HT-29 (cell line): ENCODE data around the gene ZSWIM8. TPM values are rescaled to one million over a fixed set of nuclear protein-coding genes. Genes with fewer than 3 reads are reported as not detected.
"Not testable (repeated sequence)": the region's sequence is repeated elsewhere in the genome, so short reads cannot be mapped to it uniquely, and the experiment has no call there.

ENCODE experiments used
- DNase-seq: peaks from one replicate; pipeline ENCODE4 v3.0.0-alpha.2; 2015; ENCODE audit warnings: low spot score
- total RNA-seq: library from RNA; depleted of rRNA; stranded (reverse); fragments of >200 nt; shearing (Covaris generic); gene quantifications from 2 replicates; pipeline ENCODE4 v1.2.3, GENCODE V29; 2014

The ZSWIM8 gene
- total RNA-seq, 1 experiment from 2014 or later: 32.9 TPM

DNA sequence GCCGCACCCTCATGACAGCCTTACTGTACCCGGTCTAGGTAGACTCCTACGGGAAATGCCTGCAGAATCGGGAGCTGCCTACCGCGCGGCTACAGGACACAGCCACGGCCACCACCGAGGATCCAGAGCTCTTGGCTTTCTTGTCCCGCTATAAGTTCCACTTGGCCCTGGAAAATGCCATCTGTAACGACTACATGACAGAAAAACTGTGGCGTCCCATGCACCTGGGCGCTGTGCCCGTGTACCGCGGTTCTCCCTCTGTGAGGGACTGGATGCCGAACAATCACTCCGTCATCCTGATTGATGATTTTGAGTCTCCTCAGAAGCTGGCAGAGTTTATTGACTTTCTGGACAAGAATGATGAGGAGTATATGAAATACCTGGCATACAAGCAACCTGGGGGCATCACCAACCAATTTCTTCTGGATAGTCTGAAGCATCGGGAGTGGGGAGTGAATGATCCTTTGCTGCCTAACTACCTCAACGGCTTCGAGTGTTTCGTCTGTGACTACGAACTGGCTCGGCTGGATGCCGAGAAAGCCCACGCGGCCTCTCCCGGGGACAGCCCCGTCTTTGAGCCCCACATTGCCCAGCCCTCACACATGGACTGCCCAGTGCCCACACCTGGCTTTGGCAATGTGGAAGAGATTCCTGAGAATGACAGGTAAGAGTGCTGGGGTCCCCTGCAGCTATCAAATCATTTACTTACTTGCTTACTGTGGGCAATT lies 12.1 kb upstream of the ZSWIM8 start:
- DNase-seq: no peak

DNA sequence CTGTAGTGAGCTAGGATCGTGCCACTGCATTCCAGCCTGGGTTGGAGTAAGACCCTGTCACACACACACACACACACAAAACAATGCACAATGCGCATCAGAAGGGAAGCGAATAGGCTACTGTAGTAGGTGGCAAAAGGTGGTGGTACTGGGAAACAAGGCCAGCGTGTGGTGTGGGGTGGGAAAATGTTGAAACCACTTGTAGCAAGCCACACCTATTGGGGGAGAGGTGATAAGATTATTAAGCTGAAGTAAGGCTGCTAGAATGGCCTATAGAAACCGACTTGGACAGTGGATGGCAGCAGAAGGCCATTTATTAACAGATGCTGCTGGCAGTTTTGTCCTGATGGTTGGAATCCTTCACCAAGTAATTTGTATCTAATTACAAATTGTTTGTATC lies 10.8 kb upstream of the ZSWIM8 start:
- peak; percentile 67 for DNase-seq

DNA sequence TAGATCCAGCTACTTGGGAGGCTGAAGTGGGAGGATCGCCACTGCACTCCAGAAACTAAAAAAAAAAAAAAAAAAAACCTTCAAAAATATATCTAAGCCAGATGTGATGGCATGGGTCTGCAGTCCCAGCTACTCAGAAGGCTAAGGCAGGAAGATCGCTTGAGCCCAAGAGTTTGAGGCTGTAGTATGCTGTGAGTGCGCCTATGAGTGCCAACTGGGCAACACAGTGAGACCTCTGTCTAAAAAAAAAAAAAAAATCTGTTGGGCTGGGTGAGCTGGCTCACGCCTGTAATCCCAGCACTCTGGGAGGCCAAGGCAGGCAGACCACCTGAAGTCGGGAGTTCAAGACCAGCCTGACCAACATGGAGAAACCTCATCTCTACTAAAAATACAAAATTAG lies 6.4 kb upstream of the ZSWIM8 start:
- no peak for DNase-seq

DNA sequence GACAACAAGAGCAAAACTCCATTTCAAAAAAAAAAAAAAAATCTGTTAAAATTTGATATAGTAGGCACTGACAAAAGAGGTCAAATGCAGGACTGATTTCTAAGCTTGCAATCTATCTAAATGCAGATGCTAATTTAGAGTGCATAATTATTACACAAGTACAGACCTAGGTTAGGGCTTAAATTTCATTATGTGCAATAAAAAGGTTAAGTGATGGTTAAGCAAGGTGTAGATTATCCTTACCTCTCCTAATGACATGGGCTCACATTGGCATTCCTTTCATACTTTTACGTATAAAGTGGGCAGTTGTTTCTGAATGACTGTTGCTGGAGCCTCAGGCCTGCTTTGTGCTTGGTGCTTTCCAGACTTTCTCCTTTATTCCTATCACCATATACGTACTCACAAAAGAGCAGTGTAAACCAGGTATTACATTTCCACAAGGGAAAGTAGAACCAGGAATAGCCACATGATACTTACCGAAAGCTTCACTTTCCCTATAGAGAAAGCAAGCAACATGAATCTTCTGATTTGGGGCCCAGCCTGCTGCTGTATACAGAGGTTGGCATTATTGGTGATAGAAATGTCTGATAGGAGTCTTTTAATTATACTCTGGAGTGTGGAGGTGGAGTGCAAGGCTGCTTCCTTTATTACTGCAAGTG lies 5.7 kb upstream of the ZSWIM8 start:
- DNase-seq: no peak

DNA sequence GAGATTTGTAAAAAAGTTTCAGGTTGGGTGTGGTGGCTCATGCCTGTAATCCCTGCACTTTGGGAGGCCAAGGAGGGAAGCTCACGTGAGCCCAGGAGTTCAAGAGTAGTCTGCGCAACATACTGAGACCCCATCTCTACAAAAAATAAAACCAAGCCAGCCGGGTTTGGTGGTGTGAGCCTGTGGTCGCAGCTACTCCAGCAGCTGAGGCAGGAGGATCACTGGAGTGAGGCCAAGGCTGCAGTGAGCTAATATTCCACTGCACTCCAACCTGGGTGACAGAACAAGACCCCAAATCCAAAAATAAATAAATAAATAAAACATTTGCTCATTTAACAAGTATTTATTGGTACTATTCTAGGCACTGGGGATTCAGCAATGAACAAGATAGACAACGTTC lies 5.1 kb upstream of the ZSWIM8 start:
- DNase-seq: no peak

DNA sequence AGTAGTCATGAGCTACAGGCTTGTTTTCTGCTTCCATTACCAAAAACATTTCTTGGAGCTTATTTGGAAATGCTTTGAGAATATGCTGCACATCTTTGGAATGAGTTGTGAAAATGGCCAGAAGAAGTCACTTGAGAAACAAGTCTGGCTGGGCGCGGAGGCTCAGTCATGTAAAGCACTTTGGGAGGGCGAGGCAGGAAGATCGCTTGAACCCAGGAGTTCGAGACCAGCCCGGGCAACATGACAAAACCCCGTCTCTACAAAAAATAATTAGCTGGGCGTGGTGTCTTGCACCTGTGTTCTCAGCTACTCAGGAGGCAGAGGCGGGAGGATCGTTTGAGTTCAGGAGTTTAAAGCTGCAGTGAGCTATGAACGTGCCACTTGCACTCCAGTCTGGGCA lies 4.4 kb upstream of the ZSWIM8 start:
- no peak for DNase-seq

DNA sequence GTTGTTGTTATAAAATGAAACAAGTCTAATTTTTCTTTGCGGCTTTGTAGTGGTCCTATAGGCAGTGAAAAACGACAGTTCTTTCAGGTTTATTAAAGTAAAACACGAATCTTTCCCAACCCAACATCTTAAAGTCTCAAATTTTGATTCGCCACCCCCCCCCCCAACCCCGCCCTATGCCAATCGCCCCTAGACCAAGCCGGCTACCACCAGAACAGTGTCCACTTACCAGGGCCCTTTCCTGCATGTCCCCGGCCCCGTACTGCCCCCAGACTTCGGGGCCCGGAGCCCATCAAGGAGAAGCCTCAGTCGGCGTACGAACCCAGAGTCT lies 3.9 kb upstream of the ZSWIM8 start:
- no peak for DNase-seq

DNA sequence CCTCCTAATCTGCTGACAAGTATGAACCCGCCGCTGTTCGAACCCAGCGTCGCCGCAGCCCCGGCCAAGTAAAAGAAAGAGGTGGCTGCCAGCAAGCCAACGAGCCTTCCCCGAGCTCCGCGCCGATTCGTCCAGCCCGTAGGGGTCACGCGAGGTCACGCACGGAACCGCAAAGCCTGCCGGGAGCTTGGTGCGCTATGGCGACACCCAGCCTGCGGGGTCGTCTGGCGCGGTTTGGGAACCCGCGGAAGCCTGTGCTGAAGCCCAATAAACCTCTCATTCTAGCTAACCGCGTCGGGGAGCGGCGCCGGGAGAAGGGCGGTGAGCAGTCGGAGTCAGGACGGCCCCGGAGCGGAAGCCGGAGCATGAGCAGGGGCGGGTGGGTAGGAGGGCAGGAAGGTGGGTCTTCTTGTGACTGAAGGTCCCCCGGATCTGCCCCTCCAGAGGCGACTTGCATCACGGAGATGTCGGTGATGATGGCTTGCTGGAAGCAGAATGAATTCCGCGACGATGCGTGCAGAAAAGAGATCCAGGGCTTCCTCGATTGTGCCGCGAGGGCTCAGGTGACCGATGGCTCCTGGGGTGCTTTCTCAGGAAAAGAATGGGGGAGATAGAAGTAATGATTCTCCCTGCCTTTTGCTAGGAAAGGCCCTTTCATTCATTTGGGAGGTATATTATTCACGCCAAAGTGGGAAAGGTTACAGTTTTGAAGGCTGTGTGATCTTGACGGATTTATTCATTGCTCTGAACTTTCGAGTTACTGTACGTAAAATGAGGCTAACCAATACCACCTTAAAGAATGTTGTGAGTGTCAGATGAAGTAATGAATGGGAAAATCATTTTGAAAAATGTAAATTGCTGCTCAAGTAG lies 3.3 kb upstream of the ZSWIM8 start, which contains the start of gene CHCHD1:
TSS of gene CHCHD1 (plus strand) at position 170 of the 870 bp plus-strand sequence. CDS start at position 198, 28 bp downstream.
- DNase-seq: peak; percentile 83

DNA sequence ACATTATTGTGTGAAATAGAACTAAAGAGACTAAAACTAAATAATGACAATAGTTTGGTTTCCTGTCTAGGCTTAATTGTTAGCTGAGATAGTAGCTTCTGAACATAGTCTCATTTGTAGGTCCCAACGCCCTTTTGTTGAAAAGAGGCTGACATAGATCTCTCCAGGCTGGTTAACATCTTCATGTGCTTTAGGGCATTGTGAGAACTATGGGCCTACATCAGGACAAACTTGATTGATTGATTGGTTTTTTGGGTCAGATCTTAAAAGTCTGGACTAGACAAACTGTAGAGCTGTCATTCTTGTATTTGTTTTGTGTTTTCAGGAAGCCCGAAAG lies 2.7 kb upstream of the ZSWIM8 start:
- no peak for DNase-seq

DNA sequence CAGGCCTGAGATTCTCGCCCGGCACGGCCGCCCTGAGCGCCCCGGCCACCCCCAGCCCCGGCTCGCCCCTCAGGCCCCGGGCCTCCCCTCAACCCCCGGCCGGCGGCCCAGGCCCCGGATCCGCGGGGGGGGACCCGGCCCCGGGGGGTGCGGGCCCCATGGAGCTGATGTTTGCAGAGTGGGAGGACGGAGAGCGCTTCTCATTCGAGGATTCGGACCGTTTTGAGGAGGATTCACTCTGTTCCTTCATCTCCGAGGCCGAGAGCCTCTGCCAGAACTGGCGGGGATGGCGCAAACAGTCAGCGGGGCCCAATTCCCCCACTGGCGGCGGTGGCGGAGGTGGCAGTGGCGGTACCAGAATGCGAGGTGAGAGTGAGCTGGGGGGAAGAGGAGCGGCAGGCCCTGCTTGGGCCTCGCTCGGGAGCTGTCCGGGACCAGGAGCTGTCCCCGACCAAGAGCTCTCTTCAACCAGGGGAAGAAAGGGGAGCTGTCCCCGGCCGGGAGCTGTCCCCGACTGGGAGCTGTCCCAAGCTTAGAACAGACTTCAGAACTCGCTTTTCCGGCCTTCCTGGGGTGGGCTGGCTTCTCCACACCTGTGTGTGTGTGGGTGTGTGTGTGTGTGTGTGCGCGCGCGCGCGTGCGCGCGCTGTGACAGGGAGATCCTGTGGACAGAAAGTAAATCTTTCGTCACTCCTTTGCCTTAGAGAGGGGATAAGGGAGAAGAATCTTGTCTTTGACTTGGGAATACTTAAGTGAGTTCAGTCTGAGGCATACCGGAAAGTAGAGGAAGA lies 510 bp downstream of the ZSWIM8 start:
- DNase-seq: peak; percentile 62

DNA sequence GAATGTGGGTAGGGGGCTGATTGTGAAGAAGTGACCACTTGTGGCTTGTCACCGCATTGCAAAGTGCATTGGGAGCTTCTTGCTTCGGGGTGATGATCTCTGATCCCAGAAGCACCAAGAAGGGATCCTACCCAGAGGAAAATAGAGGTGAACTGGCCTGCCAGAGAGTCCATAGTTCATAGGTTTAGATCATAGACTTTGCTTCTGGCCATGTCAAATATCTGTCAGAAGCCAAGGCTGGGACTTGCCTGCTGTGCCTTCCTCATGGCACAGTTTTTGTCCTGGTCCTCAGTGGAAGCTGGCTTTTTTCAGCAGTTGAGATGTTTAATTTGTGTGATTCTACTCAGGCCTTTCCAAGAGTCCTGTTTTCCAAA lies 1.1 kb downstream of the ZSWIM8 start:
- DNase-seq: no peak

DNA sequence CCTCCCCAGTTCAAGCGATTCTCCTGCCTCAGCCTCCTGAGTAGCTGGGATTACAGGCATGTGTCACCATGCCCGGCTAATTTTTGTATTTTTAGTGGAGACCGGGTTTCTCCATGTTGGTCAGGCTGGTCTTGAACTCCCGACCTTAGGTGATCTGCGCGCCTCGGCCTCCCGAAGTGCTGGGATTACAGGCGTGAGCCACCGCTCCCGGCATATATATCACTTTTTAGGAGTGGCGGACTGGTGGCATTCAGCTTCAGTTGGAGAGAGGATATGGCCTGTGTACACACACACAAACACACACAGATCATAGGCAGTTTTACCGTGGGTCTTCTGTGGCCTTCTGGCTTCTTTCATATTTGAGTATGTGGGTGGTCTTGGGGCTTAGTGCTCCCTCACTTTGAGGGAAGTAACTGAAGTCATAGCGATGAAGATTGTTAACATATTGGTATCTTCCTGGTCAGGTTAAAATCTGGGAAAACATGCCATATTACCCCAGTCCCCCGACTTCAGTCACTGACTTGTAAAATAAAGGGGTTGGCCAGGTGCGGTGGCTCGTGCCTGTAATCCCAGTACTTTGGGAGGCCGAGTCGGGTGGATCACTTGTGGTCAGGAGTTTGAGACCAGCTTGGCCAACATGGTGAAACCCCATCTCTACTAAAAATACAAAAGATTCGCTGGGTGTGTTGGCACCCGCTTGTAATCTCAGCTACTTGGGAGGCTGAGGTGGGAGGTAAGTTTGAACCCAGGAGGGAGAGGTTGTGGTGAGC lies 1.8 kb downstream of the ZSWIM8 start:
- DNase-seq: not testable (repeated sequence)

DNA sequence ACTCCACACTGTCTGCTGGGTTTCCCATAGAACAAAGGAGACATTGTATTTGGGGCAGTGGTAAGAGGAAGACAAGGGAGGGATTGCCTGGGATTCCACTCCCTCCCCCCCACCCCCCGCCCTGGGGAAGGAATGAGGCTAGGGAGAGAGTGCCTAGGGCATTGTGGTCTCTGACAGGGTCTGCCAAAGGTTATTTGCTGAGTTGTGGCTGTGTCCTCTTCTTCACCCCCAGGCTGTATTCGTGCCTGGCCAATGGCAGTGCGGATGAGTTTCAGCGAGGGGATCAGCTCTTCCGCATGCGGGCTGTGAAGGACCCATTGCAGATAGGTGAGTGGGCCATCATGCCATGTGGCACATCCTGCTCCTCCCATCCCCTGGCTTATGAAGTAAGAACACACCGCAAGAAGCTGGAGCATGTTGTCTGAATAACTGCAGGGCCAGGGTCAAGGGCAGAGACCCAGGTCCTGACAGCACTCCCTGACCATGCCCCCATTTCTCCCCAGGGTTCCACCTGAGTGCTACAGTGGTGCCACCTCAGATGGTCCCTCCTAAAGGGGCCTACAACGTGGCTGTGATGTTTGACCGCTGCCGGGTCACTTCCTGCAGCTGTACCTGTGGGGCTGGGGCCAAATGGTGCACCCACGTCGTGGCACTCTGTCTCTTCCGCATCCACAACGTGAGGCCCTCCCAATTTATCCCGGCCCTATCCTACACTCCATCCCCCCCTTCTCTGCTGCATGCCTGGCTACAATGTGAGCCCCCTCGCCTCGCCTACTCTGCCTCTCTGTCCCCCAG lies 3.7 kb downstream of the ZSWIM8 start:
- no peak for DNase-seq

DNA sequence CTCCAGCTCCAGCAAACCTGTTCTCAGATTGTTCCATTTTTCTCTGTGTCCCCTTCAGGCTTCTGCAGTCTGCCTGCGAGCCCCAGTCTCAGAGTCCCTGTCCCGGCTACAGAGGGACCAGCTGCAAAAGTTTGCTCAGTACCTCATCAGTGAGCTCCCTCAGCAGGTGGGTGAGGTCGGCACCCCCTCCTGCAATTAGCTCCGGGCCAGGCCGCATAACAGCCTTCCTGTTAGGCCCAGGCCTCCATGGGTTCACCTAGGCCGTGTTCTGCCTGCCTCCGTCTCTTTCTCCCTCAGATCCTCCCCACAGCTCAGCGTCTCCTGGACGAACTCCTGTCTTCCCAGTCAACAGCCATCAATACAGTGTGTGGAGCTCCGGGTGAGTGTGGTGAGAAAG lies 4.3 kb downstream of the ZSWIM8 start:
- DNase-seq: no peak

DNA sequence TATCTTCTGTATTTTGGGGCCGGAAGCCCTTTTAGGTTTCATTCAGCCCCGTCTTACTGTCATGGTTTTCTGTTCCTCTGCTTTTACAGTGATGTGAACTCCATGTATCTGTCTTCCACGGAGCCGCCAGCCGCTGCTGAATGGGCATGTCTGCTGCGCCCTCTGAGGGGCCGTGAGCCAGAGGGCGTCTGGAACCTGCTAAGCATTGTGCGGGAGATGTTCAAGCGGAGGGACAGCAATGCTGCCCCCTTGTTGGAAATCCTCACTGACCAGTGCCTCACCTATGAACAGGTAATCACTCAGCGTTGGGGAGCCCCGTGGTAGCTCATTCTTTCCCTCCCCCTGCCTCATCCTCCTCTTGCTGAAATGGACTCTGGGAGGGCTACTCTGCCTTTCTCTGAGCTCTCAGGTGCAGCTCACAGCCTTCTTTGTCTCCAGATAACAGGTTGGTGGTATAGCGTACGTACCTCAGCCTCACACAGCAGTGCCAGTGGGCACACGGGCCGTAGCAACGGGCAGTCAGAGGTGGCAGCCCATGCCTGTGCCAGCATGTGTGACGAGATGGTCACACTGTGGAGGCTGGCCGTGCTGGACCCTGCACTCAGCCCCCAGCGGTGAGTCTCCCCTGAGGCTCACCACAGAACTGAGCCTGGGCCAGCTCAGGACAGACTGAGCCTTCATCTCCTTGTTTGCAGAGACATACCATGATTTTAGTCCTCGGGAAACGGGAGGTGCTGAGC lies 5.7 kb downstream of the ZSWIM8 start:
- DNase-seq: no peak

DNA sequence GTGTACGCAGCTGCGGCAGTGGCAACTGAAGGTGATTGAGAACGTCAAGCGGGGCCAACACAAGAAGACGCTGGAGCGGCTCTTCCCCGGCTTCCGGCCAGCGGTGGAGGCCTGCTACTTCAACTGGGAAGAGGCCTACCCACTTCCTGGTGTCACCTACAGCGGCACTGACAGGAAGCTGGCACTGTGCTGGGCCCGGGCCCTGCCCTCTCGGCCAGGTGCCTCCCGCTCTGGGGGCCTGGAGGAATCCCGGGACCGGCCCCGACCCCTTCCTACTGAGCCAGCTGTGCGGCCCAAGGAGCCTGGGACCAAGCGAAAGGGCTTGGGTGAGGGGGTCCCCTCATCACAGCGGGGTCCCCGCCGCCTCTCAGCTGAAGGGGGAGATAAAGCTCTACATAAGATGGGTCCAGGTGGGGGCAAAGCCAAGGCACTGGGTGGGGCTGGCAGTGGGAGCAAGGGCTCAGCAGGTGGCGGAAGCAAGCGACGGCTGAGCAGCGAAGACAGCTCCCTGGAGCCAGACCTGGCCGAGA lies 6.5 kb downstream of the ZSWIM8 start:
- no peak for DNase-seq

DNA sequence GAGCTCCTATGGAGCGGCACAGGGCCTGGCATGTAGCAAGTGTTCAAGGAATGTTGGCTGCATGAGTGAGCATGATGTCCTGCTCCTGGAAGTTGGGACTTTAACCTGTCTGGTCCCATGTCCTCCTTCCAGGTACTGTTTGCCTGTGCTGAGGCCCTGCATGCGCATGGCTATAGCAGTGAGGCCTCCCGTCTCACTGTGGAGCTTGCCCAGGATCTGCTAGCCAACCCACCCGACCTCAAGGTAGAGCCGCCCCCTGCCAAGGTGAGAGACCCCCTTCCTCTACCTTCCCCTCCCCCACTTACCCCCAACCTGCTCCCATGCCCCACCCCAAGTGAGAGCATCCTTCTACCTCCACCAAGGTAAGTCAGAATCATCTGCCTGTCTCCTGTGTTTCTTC lies 8.1 kb downstream of the ZSWIM8 start:
- no peak for DNase-seq

DNA sequence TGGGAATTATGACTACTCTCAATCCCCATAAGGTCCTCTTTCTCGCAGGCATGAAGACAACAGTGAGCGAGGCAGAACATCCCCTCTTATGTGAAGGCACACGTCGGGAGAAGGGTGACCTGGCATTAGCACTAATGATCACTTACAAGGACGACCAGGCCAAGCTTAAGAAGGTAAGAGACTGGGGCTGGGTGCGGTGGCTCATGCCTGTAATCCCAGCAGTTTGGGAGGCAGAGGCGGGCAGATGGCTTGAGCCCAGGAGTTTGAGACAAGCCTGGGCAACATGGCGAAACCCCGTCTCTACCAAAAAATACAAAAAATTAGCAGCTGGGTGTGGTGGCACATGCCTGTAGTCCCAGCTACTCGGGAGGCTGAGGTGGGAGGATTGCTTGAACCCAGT lies 10.1 kb downstream of the ZSWIM8 start:
- not testable (repeated sequence) for DNase-seq

DNA sequence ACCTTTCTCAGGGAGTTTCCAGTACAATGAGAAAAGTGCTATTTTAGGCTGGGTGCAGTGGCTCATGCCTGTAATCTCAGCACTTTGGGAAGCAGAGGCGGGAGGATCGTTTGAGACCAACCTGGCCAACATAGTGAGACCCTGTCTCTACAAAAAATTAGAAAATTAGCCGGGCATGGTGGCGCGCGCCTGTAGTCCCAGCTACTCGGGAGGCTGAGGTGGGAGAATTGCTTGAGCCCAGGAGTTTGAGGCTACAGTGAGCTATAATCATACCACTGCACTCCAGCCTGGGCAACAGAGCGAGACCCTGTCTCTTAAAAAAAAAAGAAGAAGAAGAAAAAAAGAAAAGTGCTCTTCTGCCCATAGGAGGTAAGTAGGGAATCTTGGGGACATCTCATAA lies 10.6 kb downstream of the ZSWIM8 start:
- not testable (repeated sequence) for DNase-seq
